Panc1 (cell line): ENCODE data around the gene PSMB7. TPM values are rescaled to one million over a fixed set of nuclear protein-coding genes. Genes with fewer than 3 reads are reported as not detected.

Experiments used
- ATAC-seq: fragments of 200-7000 bp; cut with Tn5 transposase; 2 replicates; pipeline ENCODE4 v1.9.1; 2020; ENCODE audit warnings: mild to moderate bottlenecking, moderate library complexity
- BruUV-seq: library from RNA; stranded (reverse); fragments of 400-500 nt; replicated peaks from 2 replicates; lab custom pipeline; 2021; lab: Mats Ljungman, UMichigan
- CTCF ChIA-PET: fragments of 300-600 bp; sonication (Branson Sonifier 250); formaldehyde crosslinking; loops from one replicate; lab custom pipeline; 2022; ENCODE audit warnings: antibody characterized with exemption; lab: Charles Lee
- POLR2A ChIA-PET: fragments of 300-600 bp; sonication (Branson Sonifier 250); formaldehyde crosslinking; loops from one replicate; lab custom pipeline; 2022; ENCODE audit warnings: antibody characterized with exemption; lab: Charles Lee
- DNase-seq: peaks from one replicate; pipeline ENCODE4 v3.0.0-alpha.2; 2010; ENCODE audit warnings: low read depth, low spot score
- H3K27ac ChIP-seq: 2 replicates; pipeline ENCODE4 v1.5.1; 2011; ENCODE audit warnings: mild to moderate bottlenecking, low read length, inconsistent platforms
- H3K27me3 ChIP-seq: fragments of 200-500 bp; sonication (Bioruptor generic); 2 replicates; pipeline ENCODE4 v1.6.0; 2014; ENCODE audit warnings: low read length, inconsistent platforms; ENCODE audit not compliant: control insufficient read depth, insufficient read depth
- H3K36me3 ChIP-seq: fragments of 200-500 bp; sonication (Bioruptor generic); 2 replicates; pipeline ENCODE4 v1.5.1; 2014; ENCODE audit warnings: inconsistent platforms, mild to moderate bottlenecking, low read length, moderate library complexity; ENCODE audit not compliant: control insufficient read depth, insufficient read depth
- H3K4me1 ChIP-seq: 2 replicates; pipeline ENCODE4 v1.5.1; 2011; ENCODE audit warnings: inconsistent platforms, mild to moderate bottlenecking, low read length, moderate library complexity; ENCODE audit not compliant: control insufficient read depth, insufficient read depth
- H3K4me3 ChIP-seq, 2 experiments: 2 replicates each; pipeline ENCODE4 v1.5.1; 2011 to 2012; ENCODE audit warnings: low read depth in 2 of 2, low read length in 2 of 2, mild to moderate bottlenecking in 2 of 2, inconsistent platforms in 1 of 2, moderate library complexity in 1 of 2
- H3K9me3 ChIP-seq: fragments of 200-500 bp; sonication (Bioruptor generic); 2 replicates; pipeline ENCODE4 v1.5.1; 2014; ENCODE audit warnings: low read depth, mild to moderate bottlenecking, inconsistent platforms, low read length, moderate library complexity; ENCODE audit not compliant: control insufficient read depth, insufficient read depth
- POLR2AphosphoS5 ChIP-seq: IDR thresholded peaks from 2 replicates; pipeline ENCODE4 v1.6.1; 2012; ENCODE audit warnings: mild to moderate bottlenecking, low read depth, low read length, moderate library complexity
- SIN3A ChIP-seq: IDR thresholded peaks from 2 replicates; pipeline ENCODE4 v1.6.1; 2012; ENCODE audit warnings: low read depth, mild to moderate bottlenecking, low read length, moderate library complexity, borderline replicate concordance; ENCODE audit not compliant: insufficient read depth
- TCF7L2 ChIP-seq: IDR thresholded peaks from 2 replicates; pipeline ENCODE4 v1.6.1; 2011; ENCODE audit warnings: mild to moderate bottlenecking, low read depth, low read length, inconsistent platforms
- in situ Hi-C: cut with HindIII; loops from 2 replicates; pipeline ENCODE4 v1.10.0; 2016; ENCODE audit warnings: low sequenced_read_pairs, low pct_unique_long_range_greater_than_20kb
- intact Hi-C: fragments of 100-400 bp; cut with micrococcal nuclease; formaldehyde crosslinking; loops from one replicate; pipeline ENCODE4 v1.10.0; 2022; ENCODE audit not compliant: unreplicated experiment
- total RNA-seq: library from RNA; stranded (reverse); gene quantifications from one replicate; pipeline ENCODE4 v1.2.1, GENCODE V29; 2021; ENCODE audit not compliant: unreplicated experiment
- TF ChIP-seq, protein P1 (sequence below), 2 experiments: IDR thresholded peaks; 2 replicates each; pipeline ENCODE4 v1.6.1; 2011 to 2012; ENCODE audit warnings: low read depth in 2 of 2, control low read depth in 1 of 2, low read length in 1 of 2, mild to moderate bottlenecking in 1 of 2, moderate library complexity in 1 of 2; ENCODE audit not compliant: insufficient read depth in 1 of 2
- TF ChIP-seq, protein P2 (sequence below): fragments of 450-650 bp; IDR thresholded peaks from 2 replicates; pipeline ENCODE4 v1.5.1; 2017; ENCODE audit warnings: mild to moderate bottlenecking

The PSMB7 gene
- total RNA-seq, 1 experiment from 2014 or later: 167 TPM

DNA sequence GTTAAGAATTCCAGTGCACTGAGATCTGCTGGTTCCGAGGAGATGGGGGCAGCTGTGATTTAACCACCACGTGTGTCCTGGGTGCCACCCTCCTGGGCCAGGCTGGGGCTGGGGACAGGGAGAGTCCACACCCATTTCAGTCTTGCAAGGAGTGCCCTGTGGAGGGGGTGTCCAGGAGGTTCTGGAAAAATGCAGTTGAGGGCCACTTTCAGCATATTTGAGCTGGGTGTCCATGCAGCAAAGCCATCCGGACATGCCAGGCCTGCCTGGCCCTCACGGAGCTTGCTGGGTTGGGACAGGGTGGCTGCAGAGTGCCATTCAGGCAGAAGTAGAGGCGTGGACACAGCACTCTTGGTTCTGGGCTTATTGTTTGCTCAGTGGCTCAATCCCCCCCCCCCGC lies 89.4 kb downstream of the PSMB7 start:
- in situ Hi-C loops: no loop called here

DNA sequence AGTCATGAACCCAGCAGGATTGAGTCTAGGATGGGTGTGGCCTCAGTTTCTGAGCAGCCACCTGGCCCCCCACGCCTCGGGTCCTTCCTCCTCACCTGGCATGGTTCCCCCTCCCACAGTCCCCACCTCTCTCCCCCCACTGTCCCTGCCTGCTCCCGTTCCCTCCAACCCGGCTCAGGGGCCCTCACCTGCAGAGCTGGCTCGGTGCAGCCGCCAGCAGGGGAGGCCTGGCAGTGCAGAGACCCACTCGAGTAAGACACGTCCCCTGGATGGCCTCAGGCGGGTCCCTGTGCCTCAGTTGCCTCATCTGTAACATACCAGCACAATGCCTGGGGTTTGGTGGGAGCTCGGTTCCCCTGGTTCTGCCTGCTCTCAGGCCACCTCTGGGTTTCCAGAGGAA lies 91.3 kb downstream of the PSMB7 start:
- Histone ChIP-seq H3K36me3 (no peaks in the 10 kb centered on the region; the same call in none of the 2 replicates), H3K27ac (no peak overlapping the region), H3K4me3 (no peak overlapping the region), H3K9me3 (no peaks in the 10 kb centered on the region), H3K27me3 (no peaks in the 10 kb centered on the region), H3K4me1 (0 out of 2 replicates have a peak, but pooled peaks cover 3% of the 10 kb centered on the region)
- intact Hi-C loops: no loop called here
- no TSS peak for BruUV-seq
- ChIA-PET CTCF (no interaction called here), POLR2A (interaction anchor here (0.6 kb wide), 1 partner anchor 19 kb away, joined by 12 read pairs; no protein-coding TSS in a partner anchor)
- ATAC-seq: no peak
- TF ChIP-seq POLR2AphosphoS5 (no peak), SIN3A (no peak), TCF7L2 (no peak)
- TF ChIP-seq, protein P1, sequence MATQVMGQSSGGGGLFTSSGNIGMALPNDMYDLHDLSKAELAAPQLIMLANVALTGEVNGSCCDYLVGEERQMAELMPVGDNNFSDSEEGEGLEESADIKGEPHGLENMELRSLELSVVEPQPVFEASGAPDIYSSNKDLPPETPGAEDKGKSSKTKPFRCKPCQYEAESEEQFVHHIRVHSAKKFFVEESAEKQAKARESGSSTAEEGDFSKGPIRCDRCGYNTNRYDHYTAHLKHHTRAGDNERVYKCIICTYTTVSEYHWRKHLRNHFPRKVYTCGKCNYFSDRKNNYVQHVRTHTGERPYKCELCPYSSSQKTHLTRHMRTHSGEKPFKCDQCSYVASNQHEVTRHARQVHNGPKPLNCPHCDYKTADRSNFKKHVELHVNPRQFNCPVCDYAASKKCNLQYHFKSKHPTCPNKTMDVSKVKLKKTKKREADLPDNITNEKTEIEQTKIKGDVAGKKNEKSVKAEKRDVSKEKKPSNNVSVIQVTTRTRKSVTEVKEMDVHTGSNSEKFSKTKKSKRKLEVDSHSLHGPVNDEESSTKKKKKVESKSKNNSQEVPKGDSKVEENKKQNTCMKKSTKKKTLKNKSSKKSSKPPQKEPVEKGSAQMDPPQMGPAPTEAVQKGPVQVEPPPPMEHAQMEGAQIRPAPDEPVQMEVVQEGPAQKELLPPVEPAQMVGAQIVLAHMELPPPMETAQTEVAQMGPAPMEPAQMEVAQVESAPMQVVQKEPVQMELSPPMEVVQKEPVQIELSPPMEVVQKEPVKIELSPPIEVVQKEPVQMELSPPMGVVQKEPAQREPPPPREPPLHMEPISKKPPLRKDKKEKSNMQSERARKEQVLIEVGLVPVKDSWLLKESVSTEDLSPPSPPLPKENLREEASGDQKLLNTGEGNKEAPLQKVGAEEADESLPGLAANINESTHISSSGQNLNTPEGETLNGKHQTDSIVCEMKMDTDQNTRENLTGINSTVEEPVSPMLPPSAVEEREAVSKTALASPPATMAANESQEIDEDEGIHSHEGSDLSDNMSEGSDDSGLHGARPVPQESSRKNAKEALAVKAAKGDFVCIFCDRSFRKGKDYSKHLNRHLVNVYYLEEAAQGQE (IDR thresholded peaks at IDR 0.05; ENCODE audit: insufficient read depth in 1 of 2, low read depth in 2 of 2, low read length in 1 of 2): no peak
- TF ChIP-seq, protein P2, sequence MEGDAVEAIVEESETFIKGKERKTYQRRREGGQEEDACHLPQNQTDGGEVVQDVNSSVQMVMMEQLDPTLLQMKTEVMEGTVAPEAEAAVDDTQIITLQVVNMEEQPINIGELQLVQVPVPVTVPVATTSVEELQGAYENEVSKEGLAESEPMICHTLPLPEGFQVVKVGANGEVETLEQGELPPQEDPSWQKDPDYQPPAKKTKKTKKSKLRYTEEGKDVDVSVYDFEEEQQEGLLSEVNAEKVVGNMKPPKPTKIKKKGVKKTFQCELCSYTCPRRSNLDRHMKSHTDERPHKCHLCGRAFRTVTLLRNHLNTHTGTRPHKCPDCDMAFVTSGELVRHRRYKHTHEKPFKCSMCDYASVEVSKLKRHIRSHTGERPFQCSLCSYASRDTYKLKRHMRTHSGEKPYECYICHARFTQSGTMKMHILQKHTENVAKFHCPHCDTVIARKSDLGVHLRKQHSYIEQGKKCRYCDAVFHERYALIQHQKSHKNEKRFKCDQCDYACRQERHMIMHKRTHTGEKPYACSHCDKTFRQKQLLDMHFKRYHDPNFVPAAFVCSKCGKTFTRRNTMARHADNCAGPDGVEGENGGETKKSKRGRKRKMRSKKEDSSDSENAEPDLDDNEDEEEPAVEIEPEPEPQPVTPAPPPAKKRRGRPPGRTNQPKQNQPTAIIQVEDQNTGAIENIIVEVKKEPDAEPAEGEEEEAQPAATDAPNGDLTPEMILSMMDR: no peak
- no peak for DNase-seq
- in situ Hi-C loops: no loop called here

More for the DNA sequence above, 89.4 kb downstream of the PSMB7 start:
- DNase-seq (no peak), ATAC-seq (no peak)
- no TSS peak for BruUV-seq
- Histone ChIP-seq H3K4me3 (no peak overlapping the region), H3K9me3 (no peaks in the 10 kb centered on the region), H3K27me3 (no peaks in the 10 kb centered on the region), H3K4me1 (no peaks in the 10 kb centered on the region), H3K27ac (no peak overlapping the region), H3K36me3 (no peaks in the 10 kb centered on the region; the same call in none of the 2 replicates)
- ChIA-PET CTCF (interaction anchor here (0.5 kb wide), 1 partner anchor 392 kb away, joined by 3 read pairs; no protein-coding TSS in a partner anchor), POLR2A (interaction anchor here (0.6 to 0.7 kb wide), 2 partner anchors 32 to 207 kb away, joined by 3 to 4 read pairs; no protein-coding TSS in a partner anchor)
- intact Hi-C loops: no loop called here
- no peak for TF ChIP-seq SIN3A
- no peak for TF ChIP-seq TCF7L2
- TF ChIP-seq POLR2AphosphoS5: no peak
- TF ChIP-seq, protein P1 (IDR thresholded peaks at IDR 0.05; ENCODE audit: insufficient read depth in 1 of 2, low read depth in 2 of 2, low read length in 1 of 2): no peak
- TF ChIP-seq, protein P2: no peak
